Measurements from ENCODE around the gene PBX3.

Gene PBX3

DNA sequence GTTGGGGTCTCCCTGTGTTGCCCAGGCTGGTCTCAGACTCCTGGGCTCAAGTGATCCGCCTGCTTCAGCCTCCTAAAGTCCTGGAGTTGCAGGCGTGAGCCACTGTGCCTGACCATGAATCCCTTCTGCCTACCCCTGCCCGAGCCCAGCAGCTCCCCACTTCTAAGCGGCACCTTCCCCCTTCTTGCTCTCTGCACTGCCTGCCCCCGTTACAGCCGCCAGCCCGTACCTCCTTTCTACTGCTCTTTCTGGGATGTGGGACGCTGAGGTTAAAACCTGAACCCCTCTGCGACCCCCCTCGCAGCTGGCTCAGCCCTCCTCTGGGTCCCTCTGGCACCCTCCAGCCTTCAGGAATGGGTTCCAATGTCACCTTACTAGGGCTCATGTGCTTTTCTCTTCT lies 249.6 kb downstream of the PBX3 start:
- no peak for DNase-seq (ENCODE audit: low spot score)

DNA sequence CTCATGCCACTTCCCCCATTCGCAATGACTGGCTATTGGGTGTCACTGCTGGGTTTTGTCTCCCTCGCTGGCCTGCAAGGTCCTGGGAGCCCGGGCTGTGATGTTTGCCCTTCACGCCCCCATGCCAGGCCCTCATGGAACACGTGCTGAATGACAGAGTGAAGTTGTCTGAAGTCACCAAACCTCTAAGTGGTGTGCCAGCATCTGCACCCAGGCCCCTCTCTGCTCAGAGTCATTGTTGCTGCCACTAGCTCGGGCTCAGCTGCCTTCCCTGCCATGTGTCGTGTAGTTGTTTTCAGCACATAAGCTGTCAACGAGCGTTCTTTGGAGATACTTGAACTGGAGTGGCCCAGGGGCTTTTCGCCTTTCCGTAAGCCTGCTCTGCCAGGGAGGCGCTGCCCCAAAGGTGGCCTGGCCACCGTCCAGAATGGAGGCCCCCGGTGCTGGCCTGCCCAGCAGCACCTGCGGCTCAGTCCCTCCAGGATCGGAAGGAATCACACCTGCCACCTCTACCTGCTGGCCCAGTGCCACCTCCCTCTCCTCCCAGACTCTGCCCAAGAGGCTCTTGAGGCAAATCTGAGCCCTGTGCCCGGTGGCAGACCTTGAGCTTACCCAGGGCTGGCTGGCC lies 250.1 kb downstream of the PBX3 start:
- no peak for DNase-seq (ENCODE audit: low spot score)

DNA sequence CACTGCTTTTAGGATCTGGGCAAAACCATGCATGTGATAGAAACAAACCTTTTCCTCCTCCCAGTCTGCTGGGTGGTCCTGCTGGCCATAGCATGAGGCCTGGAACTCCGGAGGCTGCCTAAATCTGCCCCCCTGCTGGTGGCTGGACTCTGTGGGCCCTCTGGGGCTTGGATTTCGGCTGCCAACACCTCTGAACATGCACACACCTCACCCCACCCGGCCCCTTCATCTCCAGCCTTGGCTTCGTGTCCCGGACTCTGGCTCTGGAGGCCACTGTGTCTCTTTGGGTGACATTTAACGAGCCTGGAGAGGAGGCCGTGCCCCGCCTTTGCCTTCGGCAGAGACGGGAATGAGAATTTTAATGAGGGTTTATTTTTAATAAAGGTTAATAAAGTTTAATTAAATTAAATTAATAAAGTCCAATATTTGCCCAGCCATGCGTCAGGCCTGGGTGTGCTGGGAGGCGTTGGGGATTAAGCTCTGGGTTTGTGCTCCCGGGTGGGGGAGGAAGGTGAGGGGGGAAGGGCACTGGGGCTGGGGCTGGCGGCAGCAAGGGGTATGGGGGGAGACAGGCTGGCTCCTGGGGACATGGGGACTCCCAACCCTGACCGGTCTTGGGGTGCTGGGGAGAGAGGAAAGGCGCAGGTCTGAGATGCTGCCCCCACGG lies 251.8 kb downstream of the PBX3 start:
- no peak for DNase-seq (ENCODE audit: low spot score)

DNA sequence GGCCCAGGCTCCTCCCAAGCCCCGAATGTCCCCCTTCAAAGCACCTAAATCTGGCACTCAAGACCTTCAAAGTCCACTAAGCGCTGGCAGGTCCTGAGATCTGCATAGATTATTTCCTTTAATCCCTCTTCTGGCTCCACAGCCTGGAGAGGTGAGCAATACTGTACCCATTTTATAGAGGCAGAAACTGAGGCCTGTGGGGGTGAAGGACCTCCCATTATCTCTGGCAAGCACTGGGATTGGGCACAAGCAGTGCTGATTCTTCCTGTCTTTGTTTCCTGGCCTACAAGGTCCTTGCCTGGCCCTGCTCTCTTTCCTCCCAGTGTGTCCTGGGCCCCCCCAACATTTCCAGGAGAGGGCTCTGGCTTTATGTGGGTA lies 252.3 kb downstream of the PBX3 start:
- no peak for DNase-seq (ENCODE audit: low spot score)

DNA sequence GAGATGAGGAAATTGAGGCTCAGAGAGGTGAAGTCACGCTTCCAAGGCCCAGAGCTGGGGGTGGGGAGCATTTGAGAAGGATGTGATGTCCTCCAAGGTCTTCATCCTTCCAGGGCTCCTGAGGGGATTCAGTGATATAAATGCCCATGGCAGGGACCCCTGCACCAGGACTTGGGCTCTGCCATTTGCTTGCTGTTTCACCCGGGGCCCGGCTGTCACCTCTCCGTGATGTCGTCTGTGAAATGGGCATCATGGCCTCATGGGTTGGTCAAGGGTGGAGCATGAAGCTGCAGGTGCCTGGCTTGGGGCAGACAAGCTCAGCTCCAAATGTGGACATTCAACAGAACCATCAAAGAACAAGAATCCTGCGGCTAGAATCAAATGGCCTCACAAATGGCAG lies 253.1 kb downstream of the PBX3 start:
- no peak for DNase-seq (ENCODE audit: low spot score)

DNA sequence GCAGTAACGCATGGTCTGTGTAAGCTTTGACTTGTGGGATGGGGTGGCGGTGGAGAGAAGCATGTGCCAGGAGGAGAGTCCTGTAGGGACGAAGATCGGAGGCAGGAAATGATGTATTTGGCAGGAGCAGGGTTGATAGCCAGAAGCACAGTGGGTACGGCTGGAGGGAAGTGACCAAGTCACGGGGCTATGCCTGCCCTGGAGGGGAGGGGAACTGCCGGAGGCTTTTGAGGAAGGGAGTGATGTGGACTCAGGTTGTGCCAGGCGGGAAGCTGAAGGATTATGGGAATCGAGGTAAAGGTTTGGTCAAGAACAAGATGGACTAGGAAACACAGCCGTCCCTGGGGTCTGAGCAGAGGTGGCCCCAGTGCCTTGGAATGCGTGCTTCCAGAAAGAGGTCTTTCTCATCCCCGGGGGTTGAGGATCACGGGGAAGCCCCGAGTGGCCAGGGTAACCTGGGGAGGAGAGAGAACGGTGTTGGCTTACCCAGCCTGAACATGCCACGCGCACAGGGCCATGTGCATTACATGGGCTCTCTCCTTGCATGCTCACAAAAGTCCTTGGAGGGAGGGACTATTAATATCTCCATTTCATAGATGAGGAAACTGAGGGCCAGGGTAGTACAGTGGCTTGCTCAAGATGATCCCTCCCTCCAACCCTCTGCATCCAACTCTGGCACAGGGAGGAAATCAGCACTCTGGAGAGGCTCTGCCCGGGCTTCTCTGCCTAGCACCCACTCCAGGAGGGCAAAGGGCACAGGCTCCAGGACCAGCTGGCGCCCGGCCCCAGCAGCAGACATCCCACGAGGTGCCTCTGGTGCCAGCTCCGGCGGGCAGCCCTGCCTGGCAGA lies 253.8 kb downstream of the PBX3 start:
- no peak for DNase-seq (ENCODE audit: low spot score)

DNA sequence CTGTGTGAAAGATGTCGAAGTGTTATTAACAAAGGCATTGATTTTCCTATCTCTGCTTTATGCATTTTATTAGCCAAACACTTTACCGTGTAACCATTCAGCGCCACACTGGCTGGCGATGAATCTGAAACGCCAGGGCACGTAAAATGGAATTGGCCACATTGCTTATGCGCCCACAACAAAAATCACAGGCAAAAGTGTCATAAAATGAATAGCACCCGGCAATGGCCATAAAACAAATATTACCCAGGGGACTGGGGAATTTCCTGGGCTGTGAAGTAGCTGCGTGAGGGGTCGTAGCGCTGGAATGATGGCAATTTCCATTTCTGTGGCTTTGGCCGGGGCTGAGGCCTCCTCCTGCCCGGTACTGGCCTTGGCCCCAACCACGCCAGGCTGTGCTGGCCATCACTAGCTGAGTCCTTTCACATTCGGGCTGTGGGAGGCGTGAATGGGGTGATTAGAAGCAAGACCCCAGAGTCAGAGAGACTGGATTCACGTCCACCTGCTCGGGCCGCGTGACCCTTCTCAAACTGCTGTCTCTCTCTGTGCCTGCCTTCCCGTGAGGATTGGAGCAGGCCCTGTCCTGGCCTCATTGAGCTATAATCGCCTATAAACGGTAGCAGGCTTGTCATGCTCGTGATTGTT lies 254.5 kb downstream of the PBX3 start:
- no peak for DNase-seq (ENCODE audit: low spot score)

DNA sequence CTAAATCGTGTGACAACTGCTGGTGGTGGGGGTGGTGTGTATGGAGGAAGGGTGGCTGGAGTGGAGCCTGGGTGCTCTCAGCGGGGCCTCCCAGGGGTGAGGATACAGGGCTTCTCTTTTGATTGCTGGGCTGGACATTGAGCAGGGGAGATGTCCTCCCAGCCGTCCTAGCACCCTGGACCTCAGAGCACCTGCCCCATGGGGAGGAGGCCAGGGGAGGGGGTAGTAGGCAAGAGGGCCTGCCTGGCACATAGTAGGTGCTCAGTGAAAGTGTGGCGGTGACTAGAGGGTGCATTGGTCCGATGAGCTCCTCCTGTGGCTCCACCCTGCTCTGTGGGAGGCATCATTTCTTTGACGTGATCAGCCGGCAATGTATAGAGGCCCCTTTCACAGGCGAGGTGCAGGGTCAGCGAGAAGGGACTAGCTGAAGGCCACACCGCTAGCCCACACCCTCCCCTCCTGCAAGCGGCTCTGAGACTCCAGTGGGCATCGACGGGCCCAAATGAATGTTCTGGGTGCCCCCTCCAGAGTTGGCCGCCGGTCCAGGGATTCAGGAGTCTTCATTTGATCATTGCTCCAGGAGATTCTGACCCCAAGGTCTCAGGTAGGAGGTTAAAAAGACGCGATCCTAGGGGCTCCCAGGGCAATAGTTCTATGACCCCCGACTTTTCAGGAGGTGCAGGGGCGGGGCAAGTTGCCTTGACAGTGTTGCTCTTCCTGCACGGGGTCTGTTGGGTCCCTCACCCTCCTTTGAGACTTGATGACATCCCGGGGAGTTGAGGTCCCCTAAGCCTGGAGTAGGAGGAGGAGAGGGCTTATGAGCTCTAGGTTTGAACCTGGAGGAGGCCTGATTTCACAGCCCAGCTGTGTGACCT lies 255.5 kb downstream of the PBX3 start:
- no peak for DNase-seq (ENCODE audit: low spot score)

DNA sequence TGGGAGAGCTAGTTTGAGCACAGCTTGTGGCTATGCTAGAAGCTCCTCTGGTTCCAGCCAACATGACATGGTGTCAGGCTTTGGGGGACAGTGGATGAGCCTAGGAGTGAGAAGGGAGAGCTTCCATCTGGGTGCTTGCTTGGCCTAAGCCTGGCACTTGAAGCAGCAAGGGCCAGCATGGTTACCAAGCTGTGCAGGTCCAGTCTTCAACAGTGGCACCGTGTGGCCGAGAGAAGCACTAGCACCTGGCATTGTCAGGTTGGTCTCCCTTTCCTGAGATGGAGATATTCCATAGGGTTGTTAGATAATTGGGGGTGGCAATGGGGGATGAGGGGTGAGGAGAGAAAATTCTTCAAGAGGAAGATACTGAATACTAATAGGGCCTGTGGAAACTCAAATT lies 261.9 kb downstream of the PBX3 start:
- DNase-seq (ENCODE audit: low spot score) = no peak

DNA sequence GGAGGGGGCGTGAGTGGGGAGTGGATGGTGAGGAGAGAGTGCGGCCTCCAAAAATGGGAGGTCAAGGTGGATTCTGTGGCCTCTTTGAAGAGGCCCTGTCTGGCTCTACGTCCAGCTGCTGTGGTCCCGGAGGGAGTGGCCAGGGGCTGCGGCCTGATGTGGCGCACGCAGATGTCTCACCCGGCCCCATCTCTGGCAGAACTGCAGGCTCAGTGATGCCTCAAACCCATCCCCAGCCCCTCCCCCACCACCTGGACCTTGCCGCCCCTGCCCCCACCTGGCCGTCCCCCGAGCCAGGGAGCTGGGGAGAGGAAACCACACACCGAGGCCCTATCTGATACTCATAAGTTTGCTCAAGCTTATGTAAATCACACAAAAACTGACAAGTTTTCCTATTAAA lies 267.6 kb downstream of the PBX3 start:
- DNase-seq (ENCODE audit: low spot score) = no peak

DNA sequence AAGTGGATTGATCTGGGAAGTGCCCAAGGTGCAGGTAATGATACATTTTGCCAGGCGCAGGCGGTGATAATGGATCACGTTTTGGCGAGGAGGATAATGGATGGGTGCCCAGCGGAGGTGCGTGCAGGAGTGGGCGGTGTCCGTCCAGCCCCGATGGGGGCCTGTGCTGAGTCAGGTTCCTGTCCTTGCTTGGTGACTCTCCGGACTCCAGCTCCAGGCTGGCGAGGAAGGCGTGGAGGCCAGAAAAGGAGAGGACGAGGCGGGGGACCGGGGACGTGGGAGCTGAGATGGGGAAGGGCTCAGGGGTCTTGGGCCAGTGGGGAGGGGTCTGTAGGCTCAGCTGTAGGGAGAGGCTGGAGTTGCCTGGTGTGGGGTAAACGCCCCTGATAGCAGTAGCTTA lies 268.3 kb downstream of the PBX3 start:
- DNase-seq (ENCODE audit: low spot score) = no peak

DNA sequence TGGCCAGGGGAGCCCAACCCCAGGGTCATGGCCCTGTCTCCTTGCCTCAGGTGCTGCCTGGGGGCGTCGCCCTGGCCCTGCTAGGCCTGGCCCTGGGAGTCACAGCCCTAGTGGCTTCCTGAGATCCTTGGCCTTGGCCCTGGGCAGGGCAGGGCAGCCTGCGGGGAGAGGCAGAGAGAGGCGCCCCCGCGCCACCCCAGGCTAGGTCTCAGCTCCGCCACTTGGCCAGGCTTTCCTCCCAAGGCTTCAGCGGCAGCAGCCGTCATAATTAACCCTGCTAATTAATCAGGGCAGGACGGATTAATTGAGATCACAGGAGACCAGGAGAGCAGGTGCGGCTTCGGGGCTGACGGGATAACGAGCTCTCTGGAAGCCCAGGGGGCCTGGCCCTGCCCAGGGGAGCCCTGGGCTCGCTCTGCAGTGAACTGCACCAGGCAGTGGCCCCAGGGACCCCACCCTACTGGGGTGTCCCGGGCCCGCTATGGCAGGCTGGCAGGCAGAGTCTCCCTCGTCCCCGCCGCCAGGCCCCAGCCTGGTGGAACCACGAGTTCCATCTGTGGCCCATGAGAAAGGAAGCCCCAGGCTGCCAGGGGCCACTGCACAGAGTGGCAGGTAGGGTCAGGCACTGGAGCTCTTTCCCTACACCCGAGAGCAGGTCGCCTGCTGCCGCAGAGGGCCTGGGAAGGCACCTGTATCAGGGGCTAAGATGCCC lies 269.6 kb downstream of the PBX3 start:
- DNase-seq (ENCODE audit: low spot score) = no peak
